NK-92 (cell line): ENCODE data around the gene CCDC93.

Experiments
- DNase-seq: peaks from one replicate; lab custom pipeline; 2025; ENCODE audit not compliant: unreplicated experiment; lab: John Stamatoyannopoulos, UW

The CCDC93 gene, protein sequence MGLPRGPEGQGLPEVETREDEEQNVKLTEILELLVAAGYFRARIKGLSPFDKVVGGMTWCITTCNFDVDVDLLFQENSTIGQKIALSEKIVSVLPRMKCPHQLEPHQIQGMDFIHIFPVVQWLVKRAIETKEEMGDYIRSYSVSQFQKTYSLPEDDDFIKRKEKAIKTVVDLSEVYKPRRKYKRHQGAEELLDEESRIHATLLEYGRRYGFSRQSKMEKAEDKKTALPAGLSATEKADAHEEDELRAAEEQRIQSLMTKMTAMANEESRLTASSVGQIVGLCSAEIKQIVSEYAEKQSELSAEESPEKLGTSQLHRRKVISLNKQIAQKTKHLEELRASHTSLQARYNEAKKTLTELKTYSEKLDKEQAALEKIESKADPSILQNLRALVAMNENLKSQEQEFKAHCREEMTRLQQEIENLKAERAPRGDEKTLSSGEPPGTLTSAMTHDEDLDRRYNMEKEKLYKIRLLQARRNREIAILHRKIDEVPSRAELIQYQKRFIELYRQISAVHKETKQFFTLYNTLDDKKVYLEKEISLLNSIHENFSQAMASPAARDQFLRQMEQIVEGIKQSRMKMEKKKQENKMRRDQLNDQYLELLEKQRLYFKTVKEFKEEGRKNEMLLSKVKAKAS

GRCh38 chr2:118013724-118014491, at the start of gene CCDC93:
Gene CCDC93 (minus strand): TSS chr2:118014070. CDS start chr2:118013995, 75 bp downstream.
- peak; percentile 32 for DNase-seq

DNA sequence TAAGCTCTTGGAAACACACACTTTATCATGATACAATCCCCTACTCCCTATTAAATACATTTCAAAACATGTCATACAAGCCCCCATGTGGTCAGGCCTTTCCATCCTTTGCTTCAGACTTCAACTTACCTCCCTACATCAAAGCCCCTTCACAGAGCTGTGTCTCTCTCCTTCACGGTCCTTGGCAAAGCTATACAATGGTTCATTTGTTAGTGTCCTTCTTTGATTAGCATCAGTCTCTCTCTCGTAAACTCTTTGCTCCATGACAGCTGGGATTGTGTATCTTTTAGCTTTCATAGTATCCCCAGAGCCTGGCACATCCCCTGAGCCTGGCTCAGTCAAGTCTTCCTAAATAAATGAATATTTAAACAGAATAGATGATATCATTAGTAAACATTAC, 48.8 kb upstream of the CCDC93 start:
- no peak for DNase-seq

GRCh38 chr2:118062048-118062447, 48.2 kb upstream of the CCDC93 start:
- DNase-seq = no peak

GRCh38 chr2:118061135-118061955, 47.5 kb upstream of the CCDC93 start:
- DNase-seq = no peak

DNA sequence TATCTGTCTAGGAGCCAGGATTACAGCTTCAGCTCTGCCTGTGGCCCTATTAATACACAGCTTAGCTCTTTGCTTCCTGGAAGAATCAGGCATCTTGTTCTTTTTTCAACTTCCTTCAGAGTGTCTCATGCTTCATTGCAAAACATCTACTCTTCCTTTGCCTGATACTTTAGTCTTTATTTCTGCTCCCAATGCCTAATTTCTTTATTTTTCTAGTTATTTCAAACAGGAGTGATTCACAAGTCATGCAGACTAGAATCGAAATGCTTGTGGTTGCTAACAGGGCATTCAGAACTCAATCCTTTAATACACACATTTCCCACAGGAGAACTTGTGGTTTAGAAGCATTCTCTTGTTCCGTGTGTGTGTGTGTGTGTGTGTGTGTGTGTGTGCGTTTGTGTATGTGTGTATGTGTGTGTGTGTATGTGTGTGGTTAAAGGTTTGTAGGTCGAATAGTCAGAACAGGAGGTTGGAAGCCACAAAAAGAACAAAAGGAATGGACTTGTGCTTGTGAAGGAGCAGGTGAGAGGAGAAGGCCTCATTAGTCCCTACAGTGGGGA, 46.1 kb upstream of the CCDC93 start:
- DNase-seq = no peak

GRCh38 chr2:118058951-118059350, 45.1 kb upstream of the CCDC93 start:
- no peak for DNase-seq

- no peak for DNase-seq
Measured at GRCh38 chr2:118056801-118057200, 42.9 kb upstream of the CCDC93 start.

GRCh38 chr2:118056165-118056534, 42.3 kb upstream of the CCDC93 start:
- no peak for DNase-seq

- no peak for DNase-seq
Measured at GRCh38 chr2:118055512-118056164, 41.8 kb upstream of the CCDC93 start.

DNA sequence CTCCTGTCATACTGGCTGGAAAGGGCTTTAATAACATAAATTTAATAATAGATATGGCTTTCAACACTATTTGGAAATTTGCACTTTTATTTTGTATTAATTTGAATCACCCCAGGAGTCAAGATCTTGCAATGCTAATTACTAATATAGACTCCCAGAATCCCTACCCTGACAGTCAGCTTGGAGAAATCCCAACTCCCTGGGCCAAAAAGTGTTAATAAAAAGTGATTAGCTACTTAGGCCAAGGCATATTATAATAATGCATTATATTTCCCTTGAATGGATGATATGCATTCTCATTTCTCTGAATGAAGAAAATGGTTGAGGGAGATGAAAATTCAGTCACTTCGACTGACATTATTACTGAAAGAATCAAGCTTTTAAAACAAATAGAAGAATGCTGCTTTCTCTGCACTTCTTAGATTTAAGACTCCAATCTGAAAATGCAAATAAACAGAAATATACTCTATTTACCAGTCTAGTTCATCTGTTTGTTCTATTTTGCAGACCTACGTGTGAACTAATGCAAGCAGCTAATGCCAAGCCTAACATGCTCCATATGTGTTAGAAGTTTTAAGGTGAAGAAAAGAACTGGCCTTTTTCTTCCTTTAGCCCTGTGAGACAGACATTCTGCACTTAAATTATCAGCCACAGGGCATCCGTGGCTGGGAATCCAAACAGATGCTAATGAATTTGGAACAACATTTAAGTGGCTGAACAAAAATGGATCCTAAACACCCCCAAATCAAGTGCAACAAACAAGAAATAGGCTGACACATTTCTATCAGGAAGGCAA, 40.5 kb upstream of the CCDC93 start:
- no peak for DNase-seq

GRCh38 chr2:118053681-118054080, 39.8 kb upstream of the CCDC93 start:
- no peak for DNase-seq

- DNase-seq = no peak
Measured at GRCh38 chr2:118052474-118052873, 38.6 kb upstream of the CCDC93 start.

- DNase-seq = no peak
Measured at GRCh38 chr2:118051826-118052358, 38.0 kb upstream of the CCDC93 start.

DNA sequence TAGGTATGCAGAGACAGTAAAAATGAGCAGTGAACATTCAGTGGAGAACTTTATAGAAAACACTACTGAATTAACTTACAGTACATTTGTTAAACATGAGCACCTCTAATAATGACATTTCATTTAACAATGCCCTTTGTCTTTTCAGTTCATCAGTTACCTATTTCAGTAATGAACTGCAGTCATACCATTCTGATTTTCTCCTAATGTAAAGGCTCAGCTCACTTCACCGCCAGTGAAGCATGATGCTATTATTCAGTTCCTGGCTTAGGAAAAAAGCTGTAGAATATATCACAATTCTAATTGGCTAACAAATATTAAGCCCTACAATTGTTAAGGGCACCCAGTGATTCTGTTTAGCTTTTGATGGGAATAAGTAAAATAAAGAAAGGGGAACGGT, 37.1 kb upstream of the CCDC93 start:
- DNase-seq = no peak

GRCh38 chr2:118050386-118050785, 36.5 kb upstream of the CCDC93 start:
- no peak for DNase-seq

DNA sequence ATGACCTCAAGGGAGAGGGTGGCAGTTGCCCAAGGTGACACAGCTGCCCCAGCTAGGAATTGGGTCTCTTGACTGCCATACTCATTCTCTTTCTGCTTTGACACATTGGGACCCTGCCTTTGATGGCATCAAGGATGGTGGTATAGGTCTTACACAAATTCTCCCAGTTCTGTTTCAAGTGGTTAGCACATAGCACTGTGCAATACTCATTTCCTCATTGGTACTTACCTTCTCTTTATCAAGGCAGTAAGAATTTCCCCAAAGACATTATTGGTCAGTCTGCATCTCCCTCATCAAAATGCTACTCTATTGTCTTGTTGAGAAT, 35.9 kb upstream of the CCDC93 start:
- DNase-seq = no peak

- no peak for DNase-seq
Measured at GRCh38 chr2:118049140-118049815, 35.4 kb upstream of the CCDC93 start.

- no peak for DNase-seq
Measured at GRCh38 chr2:118048401-118048800, 34.5 kb upstream of the CCDC93 start.

DNA sequence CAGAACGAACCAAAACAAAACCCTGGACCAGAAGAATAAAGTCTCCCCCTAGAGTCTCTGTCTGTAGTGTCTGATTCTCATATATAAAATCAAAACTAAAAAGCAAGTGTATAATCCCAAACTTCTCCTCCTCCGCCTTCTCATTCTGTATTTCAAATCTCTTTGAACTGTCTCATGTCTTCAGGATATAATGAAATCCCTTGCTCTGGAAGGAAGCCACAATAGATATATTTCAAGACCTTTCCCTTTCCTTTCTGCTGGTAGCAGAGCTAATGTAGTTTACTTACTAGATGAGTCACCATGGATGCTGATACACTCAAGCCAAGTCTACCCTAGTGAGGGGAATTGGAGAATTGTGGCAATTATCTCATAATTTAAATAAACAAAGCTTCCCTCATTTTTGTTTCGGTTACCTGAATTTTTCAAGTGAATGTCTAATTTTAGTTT, 33.5 kb upstream of the CCDC93 start:
- no peak for DNase-seq
